GM21717 (cell line): ENCODE measurements around the gene CACHD1.
"Not testable (repeated sequence)": the region's sequence is repeated elsewhere in the genome, so short reads cannot be mapped to it uniquely, and the experiment has no call there.

Experiments used
- ATAC-seq: cut with Tn5 transposase; IDR thresholded peaks from one replicate; pipeline ENCODE4 v1.9.1; 2021; ENCODE audit warnings: mild to moderate bottlenecking, moderate library complexity; ENCODE audit not compliant: unreplicated experiment

Gene CACHD1

GRCh38 chr1:64581135-64581842, 111.4 kb downstream of the CACHD1 start:
- ATAC-seq = no peak

DNA sequence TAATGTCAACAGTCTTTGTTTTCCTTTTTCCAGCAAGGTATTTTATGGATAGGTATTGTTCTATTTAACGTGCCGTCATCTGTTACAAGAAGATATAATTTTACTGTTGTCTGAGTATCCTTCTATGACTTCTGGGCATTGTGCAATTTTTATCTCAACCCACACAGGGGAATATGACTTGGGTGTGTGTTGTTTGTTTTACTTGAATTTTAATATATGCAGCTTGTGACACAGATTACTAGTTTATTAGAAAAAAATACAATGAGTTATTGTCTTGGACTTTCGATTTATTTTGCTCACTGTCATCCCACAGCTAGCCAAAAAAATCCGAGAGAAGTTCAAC, 111.9 kb downstream of the CACHD1 start:
- ATAC-seq = no peak

DNA sequence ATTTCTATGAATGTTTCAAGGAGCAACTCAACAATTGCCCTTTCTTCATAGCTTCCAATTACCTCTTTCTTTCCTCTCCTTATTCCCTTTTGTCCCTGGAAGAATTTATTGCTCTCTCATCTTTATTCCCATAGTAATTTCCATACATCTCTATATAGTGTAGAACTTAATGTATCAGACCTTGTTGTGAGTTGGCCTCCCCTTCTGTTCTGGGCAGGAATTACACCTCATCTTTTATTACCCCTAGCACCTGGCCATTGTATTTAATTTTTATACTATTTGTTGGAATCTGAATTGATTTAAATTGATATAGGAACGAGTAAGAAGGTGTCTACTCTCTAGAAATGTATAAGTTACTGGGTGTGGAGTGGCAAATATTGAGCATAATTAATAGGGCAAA, 114.5 kb downstream of the CACHD1 start:
- no peak for ATAC-seq

DNA sequence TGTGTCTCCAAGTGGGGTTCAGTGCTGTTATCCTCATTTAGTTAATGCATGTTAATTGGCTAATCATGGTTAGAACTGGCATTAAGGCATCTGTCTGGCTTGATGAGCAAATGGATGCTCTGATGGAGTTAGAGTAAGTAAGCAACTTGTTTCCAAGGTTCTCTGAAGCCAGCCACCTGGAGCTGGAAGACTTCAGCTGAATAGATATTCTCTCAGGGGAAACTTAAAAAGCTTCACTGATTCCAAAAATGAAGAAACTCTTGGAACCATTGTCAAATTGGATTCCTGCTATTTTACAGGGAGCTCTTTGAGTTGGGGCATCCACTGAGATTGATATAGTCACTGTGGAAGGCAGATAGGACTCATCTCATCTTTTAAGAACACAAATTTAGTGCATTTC, 118.9 kb downstream of the CACHD1 start:
- ATAC-seq = no peak

GRCh38 chr1:64590316-64590715, 120.4 kb downstream of the CACHD1 start:
- ATAC-seq = no peak

DNA sequence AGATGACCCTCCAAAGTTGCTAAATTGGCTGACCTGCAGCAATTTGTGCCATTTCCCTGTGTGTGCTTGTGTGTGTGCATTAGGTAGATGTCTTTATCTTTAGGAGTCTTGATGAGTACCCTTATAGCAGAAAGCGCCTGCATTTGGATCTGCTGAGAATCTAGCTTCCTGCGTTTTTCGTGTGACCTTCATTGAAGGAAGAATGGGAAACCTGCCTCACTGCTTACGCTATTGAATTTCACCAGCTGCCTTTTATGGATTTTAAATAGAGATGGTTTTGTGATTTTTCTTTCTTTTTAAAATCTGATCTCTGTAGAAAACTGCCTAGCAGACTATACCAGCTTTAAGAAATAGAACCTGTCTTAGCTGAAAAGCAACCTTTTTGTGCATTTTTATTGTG, 124.5 kb downstream of the CACHD1 start:
- no peak for ATAC-seq

DNA sequence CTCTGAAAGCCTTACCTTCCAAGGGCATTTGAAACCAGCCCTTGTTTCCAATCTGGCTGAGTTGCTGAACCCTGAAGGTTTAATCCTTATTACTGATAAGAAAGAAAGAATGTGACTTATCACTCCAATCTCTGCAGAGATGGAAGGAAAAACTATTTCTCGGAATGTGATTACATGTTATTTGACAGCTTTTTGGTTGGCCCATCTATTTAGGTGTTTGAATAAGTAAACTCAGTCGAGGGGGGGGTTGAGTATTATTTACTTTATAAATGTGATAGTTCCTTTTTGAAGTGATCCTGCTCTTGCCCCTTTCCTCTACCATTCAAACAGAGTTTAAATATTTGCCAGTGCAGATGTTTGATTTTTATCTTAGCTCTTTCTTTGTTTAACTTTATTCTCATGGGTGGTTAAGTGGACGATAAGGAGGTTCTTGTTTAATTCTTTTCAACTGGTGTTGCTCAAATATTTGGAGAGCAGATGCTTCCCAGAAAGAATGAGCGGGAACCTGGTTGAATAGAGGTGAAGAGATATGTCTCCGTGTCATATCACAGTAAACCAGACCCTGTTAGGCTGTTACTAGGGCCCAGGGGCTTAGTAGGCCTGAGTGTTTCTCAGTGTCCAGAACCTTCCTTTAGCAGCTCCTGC, 126.1 kb downstream of the CACHD1 start:
- ATAC-seq = no peak

DNA sequence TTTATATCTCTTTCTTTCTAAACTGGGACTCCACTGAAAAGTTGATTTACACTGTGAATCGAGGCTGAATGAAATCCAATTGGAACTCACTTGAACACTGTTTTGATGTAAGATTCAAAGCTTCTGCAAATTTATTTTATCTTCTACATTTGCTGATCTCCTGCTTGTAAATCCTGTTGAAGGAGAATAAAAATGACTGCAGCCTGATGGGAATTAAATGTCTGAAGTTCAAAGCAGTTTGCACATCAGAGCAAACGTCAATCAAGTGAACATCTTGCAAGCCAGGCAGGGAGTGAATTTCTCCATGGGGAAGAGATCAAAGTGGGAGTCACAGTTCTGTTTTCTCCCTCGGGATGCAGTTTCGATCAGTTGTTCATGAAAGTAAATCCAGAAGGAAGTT, 127.2 kb downstream of the CACHD1 start:
- no peak for ATAC-seq

DNA sequence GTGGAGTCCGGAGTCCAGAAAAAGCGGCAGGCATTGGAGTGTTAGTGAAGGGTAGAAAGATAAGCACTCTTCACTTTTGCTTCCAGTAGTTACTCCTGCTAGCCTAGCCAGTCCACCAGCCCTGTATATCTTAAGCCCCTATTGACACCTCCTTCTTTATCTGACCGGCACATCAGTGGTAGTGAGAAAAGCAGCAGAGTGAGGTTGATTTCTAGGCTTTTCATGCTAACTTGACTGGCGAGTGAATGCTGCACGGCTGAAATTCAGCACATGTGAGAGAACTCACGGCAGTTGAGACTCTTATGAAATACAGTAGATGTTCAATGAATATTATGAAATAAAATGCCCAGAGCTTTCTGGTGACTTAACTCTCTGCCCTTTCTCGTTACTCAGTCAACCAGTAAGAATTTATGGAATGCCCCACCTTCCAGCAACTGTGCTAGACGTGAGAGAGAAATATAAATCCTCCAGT, 128.2 kb downstream of the CACHD1 start:
- no peak for ATAC-seq

GRCh38 chr1:64599242-64599641, 129.3 kb downstream of the CACHD1 start:
- no peak for ATAC-seq

GRCh38 chr1:64601207-64601606, 131.3 kb downstream of the CACHD1 start:
- ATAC-seq = no peak

- no peak for ATAC-seq
Observed at GRCh38 chr1:64608005-64608650, 138.2 kb downstream of the CACHD1 start.

DNA sequence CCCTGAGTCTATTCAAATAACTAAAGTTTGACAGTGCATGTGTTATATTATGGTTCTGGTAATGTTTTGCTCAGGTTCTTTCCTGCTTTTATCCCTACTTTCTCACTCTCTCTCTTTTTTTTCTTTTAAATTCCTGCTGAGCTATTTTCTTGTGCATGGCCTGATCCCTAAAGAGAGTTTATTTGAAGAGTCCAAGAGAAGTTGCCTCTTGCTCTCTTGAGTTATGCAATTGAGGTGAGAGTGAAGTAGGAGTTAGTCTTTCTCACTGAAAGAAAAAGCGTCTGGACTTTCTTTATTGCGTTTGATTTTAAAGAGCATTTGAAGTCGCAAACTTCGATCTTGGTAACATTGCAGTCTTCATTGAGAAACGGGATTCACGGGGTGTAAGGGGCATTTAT, 138.7 kb downstream of the CACHD1 start:
- no peak for ATAC-seq

DNA sequence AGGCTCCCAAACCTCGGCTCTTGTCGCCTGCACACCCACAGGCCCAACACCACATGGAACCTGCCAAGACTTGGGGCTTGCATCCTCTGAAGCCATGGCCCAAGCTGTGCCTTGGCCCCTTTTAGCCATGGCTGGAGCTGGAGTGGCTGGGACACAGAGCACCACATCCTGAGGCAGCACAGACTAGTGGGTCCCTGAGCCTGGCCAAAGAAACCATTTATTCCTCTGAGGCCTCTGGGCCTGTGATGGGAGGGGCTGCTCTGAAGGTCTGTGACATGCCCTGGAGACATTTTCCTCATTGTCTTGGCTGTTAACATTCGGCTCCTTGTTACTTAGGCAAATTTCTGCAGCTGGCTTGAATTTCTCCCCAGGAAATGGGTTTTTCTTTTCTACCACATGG, 141.0 kb downstream of the CACHD1 start:
- not testable (repeated sequence) for ATAC-seq

DNA sequence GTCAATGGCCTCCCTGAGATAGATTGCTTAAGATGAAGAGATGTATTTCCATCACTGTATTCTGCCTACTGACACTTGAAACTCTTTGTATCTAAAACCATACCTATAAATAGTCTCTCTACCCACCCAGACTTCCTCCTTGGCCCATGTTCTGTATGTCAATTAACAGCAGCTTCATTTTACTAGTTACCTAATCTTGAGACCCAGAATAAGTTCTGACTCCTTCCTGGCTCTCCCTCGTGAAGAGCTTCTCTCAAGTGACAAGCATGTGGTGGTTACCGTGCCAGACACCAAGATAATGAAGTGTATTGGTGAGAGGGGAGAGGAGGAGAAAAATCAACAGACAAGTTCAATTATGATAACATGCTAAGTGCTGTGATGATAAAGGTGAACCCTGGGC, 146.1 kb downstream of the CACHD1 start:
- ATAC-seq = no peak

GRCh38 chr1:64623750-64624191, 153.8 kb downstream of the CACHD1 start:
- ATAC-seq = no peak

DNA sequence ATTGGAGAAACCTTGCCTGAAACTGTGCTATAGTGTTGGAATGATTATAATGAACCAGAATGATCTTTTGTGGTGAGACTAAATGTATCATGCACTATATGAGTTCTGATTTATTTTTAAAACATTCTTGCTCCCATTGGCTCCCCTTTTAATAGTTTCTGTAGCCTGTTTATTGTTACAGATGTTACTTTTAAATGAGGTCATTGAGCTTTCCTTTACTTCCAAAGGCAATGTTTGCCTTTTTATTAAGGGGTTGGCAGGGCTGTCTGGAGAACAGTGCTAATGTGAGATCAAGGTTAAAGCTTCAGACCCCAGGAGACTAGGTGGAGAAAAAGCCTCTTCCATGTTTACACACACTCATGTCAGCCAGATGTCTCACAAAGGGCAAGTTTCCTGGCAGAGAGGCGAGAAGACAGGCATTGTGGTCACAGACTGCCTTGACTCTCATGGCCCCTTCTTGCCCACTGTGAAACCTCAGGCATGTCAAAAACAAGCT, 154.3 kb downstream of the CACHD1 start:
- ATAC-seq = no peak

- no peak for ATAC-seq
Observed at GRCh38 chr1:64624808-64625207, 154.9 kb downstream of the CACHD1 start.

- ATAC-seq = no peak
Observed at GRCh38 chr1:64630611-64631010, 160.7 kb downstream of the CACHD1 start.

GRCh38 chr1:64631346-64632034, 161.6 kb downstream of the CACHD1 start:
- no peak for ATAC-seq

DNA sequence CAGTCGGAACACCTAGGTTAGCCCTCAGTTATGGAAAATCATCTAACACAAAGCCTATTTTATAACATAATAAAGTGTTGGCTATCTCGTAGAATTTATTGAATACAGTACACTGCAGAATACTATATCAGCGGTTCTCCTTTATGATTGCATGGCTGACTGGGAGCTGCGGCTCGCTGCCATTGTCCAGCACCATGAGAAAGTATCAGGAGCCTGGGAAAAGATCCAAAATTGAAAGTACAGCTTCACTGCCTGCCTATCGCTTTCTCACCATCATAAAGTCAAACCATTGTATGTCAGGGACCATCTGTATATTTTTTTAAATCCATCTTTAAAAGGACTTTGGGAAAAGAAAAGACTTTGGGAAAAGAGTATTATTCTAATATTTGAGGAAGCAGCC, 163.0 kb downstream of the CACHD1 start:
- no peak for ATAC-seq
